Caco-2 (cell line): Measurements from ENCODE around the gene BUB1B. TPM values are rescaled to one million over a fixed set of nuclear protein-coding genes. Genes with fewer than 3 reads are reported as not detected.

Experiments
- BruUV-seq: library from RNA; stranded (reverse); fragments of 400-500 nt; replicated peaks from 2 replicates; lab custom pipeline; 2021; lab: Mats Ljungman, UMichigan
- CTCF ChIA-PET: fragments of 300-600 bp; sonication (Branson Sonifier 250); formaldehyde crosslinking; loops from one replicate; lab custom pipeline; 2022; ENCODE audit warnings: antibody characterized with exemption; lab: Charles Lee
- POLR2A ChIA-PET: fragments of 300-600 bp; sonication (Branson Sonifier 250); formaldehyde crosslinking; loops from one replicate; lab custom pipeline; 2022; ENCODE audit warnings: antibody characterized with exemption; lab: Charles Lee
- DNase-seq, 2 experiments: peaks; one replicate each; pipeline versions ENCODE4 v3.0.0 to v3.0.0-alpha.2; 2020 to 2022
- H3K27me3 ChIP-seq: replicated peaks from 2 replicates; pipeline ENCODE4 v1.6.0; 2011; ENCODE audit warnings: low read length; ENCODE audit not compliant: control insufficient read depth, insufficient read depth
- H3K36me3 ChIP-seq: 2 replicates; pipeline ENCODE4 v1.5.1; 2011; ENCODE audit warnings: low read length; ENCODE audit not compliant: control insufficient read depth, insufficient read depth
- H3K4me1 ChIP-seq: fragments of 250-450 bp; sonication (Bioruptor Pico); 2 replicates; pipeline ENCODE4 v1.5.1; 2020; ENCODE audit warnings: mild to moderate bottlenecking
- H3K4me3 ChIP-seq: 2 replicates; pipeline ENCODE4 v1.5.1; 2011; ENCODE audit warnings: low read depth, mild to moderate bottlenecking, control low read depth, low read length
- H3K9me3 ChIP-seq: fragments of 250-450 bp; sonication (Bioruptor Pico); 2 replicates; pipeline ENCODE4 v1.5.1; 2020; ENCODE audit warnings: mild to moderate bottlenecking, moderate library complexity
- H3K27ac Mint-ChIP-seq: one replicate; pipeline ENCODE4 v1.8.0; 2022; ENCODE audit warnings: mixed read lengths; ENCODE audit not compliant: unreplicated experiment
- H3K27me3 Mint-ChIP-seq: one replicate; pipeline ENCODE4 v1.8.0; 2022; ENCODE audit warnings: mixed read lengths; ENCODE audit not compliant: insufficient read depth, unreplicated experiment
- H3K36me3 Mint-ChIP-seq: one replicate; pipeline ENCODE4 v1.8.0; 2022; ENCODE audit warnings: mild to moderate bottlenecking, mixed read lengths; ENCODE audit not compliant: insufficient read depth, unreplicated experiment
- H3K4me1 Mint-ChIP-seq: one replicate; pipeline ENCODE4 v1.8.0; 2022; ENCODE audit warnings: low read depth, mixed read lengths; ENCODE audit not compliant: unreplicated experiment
- H3K4me3 Mint-ChIP-seq: one replicate; pipeline ENCODE4 v1.8.0; 2022; ENCODE audit warnings: mild to moderate bottlenecking, moderate library complexity, mixed read lengths; ENCODE audit not compliant: unreplicated experiment
- H3K9me3 Mint-ChIP-seq: one replicate; pipeline ENCODE4 v1.8.0; 2022; ENCODE audit warnings: mixed read lengths; ENCODE audit not compliant: unreplicated experiment
- CTCF ChIP-seq, 2 experiments: fragments of 200-600 bp in 1 of 2; IDR thresholded peaks; 1 replicate in 1 of 2; 2 replicates in 1 of 2; pipeline versions ENCODE4 v1.5.1 to v1.8.0; 2011 to 2022; ENCODE audit warnings: antibody characterized with exemption in 1 of 2, control low read depth in 1 of 2, inconsistent platforms in 1 of 2, low read depth in 1 of 2, low read length in 1 of 2, mild to moderate bottlenecking in 1 of 2, moderate library complexity in 1 of 2; ENCODE audit not compliant: insufficient read depth in 1 of 2, severe bottlenecking in 1 of 2, unreplicated experiment in 1 of 2
- intact Hi-C: fragments of 100-400 bp; cut with micrococcal nuclease; formaldehyde crosslinking; loops from one replicate; pipeline ENCODE4 v1.10.0; 2022; ENCODE audit not compliant: unreplicated experiment
- total RNA-seq: library from RNA; stranded (reverse); gene quantifications from 2 replicates; pipeline ENCODE4 v1.2.3, GENCODE V29; 2022

Gene BUB1B
- total RNA-seq, 1 experiment from 2014 or later: 73.5 TPM

- POLR2A ChIA-PET: no interaction called here
- no peak for TF ChIP-seq CTCF (IDR thresholded peaks at IDR 0.05; ENCODE audit: insufficient read depth in 1 of 2, low read depth in 1 of 2, low read length in 1 of 2, severe bottlenecking in 1 of 2, unreplicated experiment in 1 of 2)
- no peaks in the 10 kb centered on the region for H3K36me3 ChIP-seq
- peaks cover 7% of the 10 kb centered on the region for H3K4me1 Mint-ChIP-seq
- no peaks in the 10 kb centered on the region for H3K27me3 ChIP-seq
- BruUV-seq: no TSS peak
- no peaks in the 10 kb centered on the region for H3K9me3 Mint-ChIP-seq
- no peak overlapping the region for H3K27ac Mint-ChIP-seq
- CTCF ChIA-PET: no interaction called here
- H3K9me3 ChIP-seq: no peaks in the 10 kb centered on the region
- intact Hi-C loops: no loop called here
- no peaks in the 10 kb centered on the region for H3K27me3 Mint-ChIP-seq
- H3K4me3 ChIP-seq: no peak overlapping the region
- no peak overlapping the region for H3K4me3 Mint-ChIP-seq
- H3K4me1 ChIP-seq: peaks cover 25% of the 10 kb centered on the region
- no peak for DNase-seq
- no peaks in the 10 kb centered on the region for H3K36me3 Mint-ChIP-seq
These were observed 80.7 kb downstream of the BUB1B start for GRCh38 chr15:40241269-40242212.

GRCh38 chr15:40242213-40242599, 81.3 kb downstream of the BUB1B start:
- intact Hi-C loops: no loop called here
- Histone ChIP-seq H3K4me1 (peaks cover 25% of the 10 kb centered on the region), H3K27me3 (no peaks in the 10 kb centered on the region), H3K4me3 (no peak overlapping the region), H3K36me3 (no peaks in the 10 kb centered on the region), H3K9me3 (no peaks in the 10 kb centered on the region)
- ChIA-PET POLR2A (no interaction called here), CTCF (no interaction called here)
- no peaks in the 10 kb centered on the region for H3K36me3 Mint-ChIP-seq
- no peak overlapping the region for H3K4me3 Mint-ChIP-seq
- peaks cover 7% of the 10 kb centered on the region for H3K4me1 Mint-ChIP-seq
- no peaks in the 10 kb centered on the region for H3K9me3 Mint-ChIP-seq
- no peak for TF ChIP-seq CTCF (IDR thresholded peaks at IDR 0.05; ENCODE audit: insufficient read depth in 1 of 2, low read depth in 1 of 2, low read length in 1 of 2, severe bottlenecking in 1 of 2, unreplicated experiment in 1 of 2)
- BruUV-seq: no TSS peak
- DNase-seq: no peak
- no peaks in the 10 kb centered on the region for H3K27me3 Mint-ChIP-seq
- H3K27ac Mint-ChIP-seq: peak overlapping the region; percentile 44

DNA sequence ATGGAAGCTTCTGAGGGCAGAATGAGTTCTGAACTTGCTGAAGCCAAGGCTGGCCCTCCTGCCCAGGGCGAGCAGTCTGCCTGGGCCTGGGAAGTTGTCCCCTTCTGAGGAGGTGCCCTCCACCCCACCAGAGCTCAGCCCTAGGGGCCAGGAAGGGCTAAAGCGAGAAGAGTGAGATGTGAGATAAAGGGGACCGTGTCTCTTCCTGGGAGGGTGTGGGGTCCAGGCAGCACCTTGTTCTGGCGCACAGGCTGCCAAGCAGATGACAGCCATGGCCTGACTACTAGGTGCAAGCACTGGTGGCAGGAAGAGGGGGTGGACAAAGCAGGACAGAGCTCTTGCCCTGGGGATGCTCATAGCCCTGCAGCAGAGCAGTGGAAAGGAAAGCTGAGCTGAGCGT, 81.7 kb downstream of the BUB1B start:
- no peaks in the 10 kb centered on the region for H3K27me3 Mint-ChIP-seq
- H3K36me3 ChIP-seq: no peaks in the 10 kb centered on the region
- no peak for DNase-seq
- no peaks in the 10 kb centered on the region for H3K9me3 Mint-ChIP-seq
- H3K4me1 Mint-ChIP-seq: peaks cover 7% of the 10 kb centered on the region
- H3K27me3 ChIP-seq: no peaks in the 10 kb centered on the region
- no peak overlapping the region for H3K4me3 Mint-ChIP-seq
- H3K4me3 ChIP-seq: no peak overlapping the region
- no peak for TF ChIP-seq CTCF (IDR thresholded peaks at IDR 0.05; ENCODE audit: insufficient read depth in 1 of 2, low read depth in 1 of 2, low read length in 1 of 2, severe bottlenecking in 1 of 2, unreplicated experiment in 1 of 2)
- intact Hi-C loops: no loop called here
- H3K36me3 Mint-ChIP-seq: no peaks in the 10 kb centered on the region
- ChIA-PET POLR2A (no interaction called here), CTCF (no interaction called here)
- peak overlapping the region; percentile 44 for H3K27ac Mint-ChIP-seq
- no TSS peak for BruUV-seq
- no peaks in the 10 kb centered on the region for H3K9me3 ChIP-seq
- H3K4me1 ChIP-seq: peaks cover 25% of the 10 kb centered on the region
